Muscle of back (tissue), 11 donors: ENCODE measurements around the gene NT5DC2. TPM values are rescaled to one million over a fixed set of nuclear protein-coding genes. Genes with fewer than 3 reads are reported as not detected.
"Not testable (repeated sequence)": the region's sequence is repeated elsewhere in the genome, so short reads cannot be mapped to it uniquely, and the experiment has no call there.

Source experiments
- DNase-seq, 3 donors: peaks; one replicate each; pipeline versions ENCODE4 v3.0.0 to v3.0.0-alpha.2; 2013
- polyA plus RNA-seq, 10 donors: library from polyadenylated mRNA; unstranded; fragments of 120-200 nt; gene quantifications; one replicate each; pipeline ENCODE4 v1.2.1, GENCODE V29; 2013; ENCODE audit not compliant: insufficient read length in 10 of 10

Gene NT5DC2
- polyA plus RNA-seq, 10 donors: 68.1 to 146 (median 93.2) TPM

GRCh38 chr3:52526671-52527038, 7.0 kb downstream of the NT5DC2 start:
- DNase-seq: not testable (repeated sequence)

DNA sequence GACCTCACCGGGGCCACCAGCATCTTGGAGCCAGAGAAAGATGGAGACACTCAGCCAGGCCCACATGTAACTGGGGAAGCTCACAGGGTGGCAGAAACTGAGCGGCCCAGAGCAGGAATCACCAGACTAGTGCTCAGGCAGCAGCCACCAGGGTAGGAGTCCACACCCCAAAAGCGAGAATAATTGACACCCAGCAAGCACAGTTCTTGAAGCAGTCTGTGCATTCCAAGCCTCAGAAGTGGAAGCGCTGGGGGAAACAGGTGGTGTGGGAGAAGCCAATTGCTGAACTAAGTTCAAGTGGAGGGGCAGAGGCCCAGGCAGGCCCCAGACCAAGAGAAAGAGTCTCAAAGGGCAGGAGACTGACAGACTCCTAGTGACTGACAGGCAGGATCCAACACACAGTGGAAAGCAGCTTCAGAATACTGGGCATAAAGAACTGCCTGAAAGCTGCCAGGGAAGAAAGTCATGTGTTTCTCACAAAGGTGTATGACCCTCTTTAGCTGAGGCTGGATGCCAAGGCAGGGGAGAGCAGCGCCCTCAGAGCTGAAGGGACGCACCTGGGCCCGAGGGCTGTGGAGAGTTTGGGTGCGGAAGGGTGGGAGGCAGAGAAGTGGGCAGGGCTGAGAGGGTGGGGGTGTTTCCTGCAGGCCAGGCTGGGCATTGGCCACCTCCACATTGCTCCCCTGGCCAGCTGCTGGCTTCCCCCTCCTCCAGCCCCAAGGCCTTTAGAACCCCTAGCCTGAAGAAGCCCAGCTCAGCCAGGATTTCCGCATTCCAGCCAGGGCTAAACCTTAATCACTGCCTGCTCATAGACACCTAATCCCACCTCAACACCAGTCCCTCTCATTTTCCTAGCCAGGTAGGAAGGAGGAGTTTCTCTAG, 7.7 kb downstream of the NT5DC2 start:
- no peak for DNase-seq

DNA sequence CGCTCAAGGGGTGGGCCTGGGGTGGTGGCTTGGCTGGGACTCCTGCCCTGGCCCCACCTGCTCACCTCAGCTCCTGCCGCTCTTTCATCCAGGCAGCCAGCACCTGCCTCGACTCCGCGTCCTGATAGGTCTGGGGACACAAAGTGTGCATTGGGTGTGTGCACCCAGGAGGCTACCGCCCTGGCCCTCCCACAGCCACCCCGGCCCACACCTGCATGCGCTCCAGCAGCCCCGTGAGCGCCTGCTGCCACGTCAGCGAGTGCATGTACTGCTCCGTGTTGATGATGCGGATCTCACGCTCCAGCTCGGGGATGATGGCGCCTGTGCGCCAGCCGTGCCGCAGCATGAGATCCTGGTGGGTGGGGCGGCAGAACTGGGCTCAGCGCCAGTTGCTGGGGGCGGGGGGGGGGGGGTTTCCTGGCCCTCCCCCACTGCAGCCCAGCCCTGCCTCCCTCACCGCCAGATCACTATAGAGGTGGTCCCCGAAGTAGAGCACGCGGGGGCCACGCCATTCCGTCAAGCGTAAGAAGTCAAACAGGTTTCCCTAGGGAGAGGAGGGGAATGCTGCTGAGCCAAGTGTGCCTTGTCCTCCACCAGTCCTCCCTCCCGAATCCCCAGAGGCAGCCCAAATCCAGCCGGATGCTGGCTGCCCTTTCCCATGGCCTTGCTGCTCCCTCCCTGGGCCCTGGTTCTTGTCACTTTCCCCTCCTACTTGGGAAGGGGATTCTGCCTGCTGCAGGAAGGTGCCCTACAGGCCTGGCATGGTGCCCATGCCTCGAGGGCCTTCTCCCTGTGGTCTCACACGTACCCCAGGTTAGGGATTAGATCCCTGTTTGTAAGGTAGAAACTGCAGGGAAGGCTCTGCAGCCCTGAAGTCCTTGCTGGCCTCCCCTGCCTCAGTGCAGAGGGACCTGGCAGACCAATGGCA, 8.6 kb downstream of the NT5DC2 start:
- no peak for DNase-seq

DNA sequence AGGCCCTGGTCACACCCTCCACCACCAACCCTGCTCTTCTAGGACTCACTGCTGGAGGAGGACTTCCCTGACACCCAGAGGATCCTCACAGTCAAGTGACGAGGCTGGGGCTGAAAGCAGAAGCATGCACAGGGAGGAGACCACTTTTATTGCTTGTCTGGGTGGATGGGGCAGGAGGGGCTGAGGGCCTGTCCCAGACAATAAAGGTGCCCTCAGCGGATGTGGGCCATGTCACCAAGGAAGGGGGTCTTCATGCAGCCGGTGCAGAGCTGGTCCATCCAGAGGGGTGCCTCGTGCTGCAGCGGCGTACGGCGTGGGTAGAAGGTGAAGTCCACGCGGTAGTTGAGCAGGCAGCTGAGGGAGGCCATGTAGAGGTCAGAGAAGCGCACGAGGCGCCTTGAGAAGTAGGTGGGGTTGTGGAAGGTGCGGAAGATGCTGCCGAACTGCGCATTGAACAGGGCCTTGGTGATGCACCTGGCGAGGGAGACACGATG, 9.4 kb downstream of the NT5DC2 start:
- no peak for DNase-seq

DNA sequence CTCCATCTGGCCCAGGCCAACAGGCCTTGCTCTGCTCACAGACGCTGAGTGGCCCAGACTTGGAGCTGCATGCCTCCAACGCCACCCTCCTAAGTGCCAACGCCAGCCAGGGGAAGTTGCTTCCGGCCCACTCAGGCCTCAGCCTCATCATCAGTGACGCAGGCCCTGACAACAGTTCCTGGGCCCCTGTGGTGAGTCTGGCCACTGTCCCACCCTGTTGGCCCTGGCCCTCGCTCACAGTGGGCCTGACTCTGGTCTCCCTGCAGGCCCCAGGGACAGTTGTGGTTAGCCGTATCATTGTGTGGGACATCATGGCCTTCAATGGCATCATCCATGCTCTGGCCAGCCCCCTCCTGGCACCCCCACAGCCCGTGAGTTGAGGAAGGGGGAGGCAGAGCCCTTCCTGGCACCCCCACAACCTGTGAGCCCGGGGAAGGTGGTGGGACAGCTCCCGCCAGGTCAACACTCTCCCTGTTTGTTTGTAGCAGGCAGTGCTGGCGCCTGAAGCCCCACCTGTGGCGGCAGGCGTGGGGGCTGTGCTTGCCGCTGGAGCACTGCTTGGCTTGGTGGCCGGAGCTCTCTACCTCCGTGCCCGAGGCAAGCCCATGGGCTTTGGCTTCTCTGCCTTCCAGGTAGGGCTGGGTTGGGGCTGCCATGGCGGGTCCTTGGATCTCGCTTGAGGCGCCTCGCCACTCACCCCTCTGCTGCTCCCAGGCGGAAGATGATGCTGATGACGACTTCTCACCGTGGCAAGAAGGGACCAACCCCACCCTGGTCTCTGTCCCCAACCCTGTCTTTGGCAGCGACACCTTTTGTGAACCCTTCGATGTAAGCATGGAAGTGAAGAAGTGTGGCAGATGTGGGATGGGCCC, 10.0 kb downstream of the NT5DC2 start:
- DNase-seq: no peak

- no peak for DNase-seq
These were observed 10.9 kb downstream of the NT5DC2 start for GRCh38 chr3:52522651-52523251.

GRCh38 chr3:52521881-52522650, 11.6 kb downstream of the NT5DC2 start:
- DNase-seq: no peak

DNA sequence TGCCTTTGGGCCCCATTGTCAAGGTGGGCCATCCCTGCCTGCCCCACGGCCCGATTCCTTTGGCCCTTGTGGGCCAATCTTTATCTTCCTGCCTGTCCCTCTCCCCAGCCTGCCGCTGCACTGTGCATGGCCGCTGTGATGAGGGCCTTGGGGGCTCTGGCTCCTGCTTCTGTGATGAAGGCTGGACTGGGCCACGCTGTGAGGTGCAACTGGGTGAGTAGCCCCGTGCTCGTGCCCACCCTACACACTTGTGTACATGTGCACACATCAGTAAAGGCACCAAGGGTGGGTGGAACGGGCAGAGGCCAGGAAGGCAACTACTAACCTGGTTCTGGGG, 12.2 kb downstream of the NT5DC2 start:
- DNase-seq: no peak

DNA sequence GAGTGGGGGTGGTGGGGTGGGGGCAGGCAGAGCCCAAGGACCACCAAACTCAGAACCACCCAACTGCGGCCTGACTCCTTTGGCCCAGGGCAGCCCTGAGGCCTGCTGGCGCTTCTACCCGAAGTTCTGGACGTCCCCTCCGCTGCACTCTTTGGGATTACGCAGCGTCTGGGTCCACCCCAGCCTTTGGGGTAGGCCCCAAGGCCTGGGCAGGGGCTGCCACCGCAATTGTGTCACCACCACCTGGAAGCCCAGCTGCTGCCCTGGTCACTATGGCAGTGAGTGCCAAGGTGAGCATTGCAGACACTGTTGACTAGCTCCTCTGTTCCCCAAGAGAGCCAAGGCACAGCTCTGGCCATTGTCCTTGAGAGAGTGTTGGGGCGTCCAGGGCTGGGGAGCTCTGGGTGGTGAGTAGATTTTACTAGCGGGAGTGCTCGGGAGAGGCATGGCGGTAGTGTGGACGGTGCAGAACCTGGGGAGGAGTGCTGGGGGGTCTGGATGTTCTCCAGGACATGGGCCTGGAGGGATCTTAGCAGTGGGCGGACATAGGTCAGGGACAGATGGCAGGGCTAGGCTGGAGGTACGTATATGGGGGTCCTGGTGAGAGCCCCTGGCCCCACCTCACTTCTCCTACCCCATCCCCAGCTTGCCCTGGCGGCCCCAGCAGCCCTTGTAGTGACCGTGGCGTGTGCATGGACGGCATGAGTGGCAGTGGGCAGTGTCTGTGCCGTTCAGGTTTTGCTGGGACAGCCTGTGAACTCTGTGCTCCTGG, 12.8 kb downstream of the NT5DC2 start:
- DNase-seq: no peak

DNA sequence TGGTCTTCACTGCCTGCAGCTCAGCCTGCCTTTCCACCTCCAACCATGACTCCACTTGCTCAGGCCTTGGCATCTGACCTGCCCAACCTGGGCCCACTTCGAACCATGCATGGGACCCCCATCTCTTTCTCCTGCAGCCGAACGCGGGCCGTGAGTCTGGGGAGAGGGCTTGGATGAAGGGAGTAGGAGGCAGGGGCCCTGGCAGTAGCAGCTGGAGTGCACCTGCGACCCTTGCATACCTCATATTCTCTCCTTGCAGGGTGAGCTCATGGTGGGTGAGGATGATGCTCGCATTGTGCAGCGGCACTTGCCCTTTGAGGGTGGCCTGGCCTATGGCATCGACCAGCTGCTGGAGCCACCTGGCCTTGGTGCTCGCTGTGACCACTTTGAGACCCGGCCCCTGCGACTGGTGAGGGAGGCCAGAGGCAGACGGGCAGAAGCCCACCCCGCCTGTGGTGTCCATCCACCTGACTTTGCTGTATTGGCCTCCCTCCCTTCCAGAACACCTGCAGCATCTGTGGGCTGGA, 13.5 kb downstream of the NT5DC2 start:
- DNase-seq: no peak

DNA sequence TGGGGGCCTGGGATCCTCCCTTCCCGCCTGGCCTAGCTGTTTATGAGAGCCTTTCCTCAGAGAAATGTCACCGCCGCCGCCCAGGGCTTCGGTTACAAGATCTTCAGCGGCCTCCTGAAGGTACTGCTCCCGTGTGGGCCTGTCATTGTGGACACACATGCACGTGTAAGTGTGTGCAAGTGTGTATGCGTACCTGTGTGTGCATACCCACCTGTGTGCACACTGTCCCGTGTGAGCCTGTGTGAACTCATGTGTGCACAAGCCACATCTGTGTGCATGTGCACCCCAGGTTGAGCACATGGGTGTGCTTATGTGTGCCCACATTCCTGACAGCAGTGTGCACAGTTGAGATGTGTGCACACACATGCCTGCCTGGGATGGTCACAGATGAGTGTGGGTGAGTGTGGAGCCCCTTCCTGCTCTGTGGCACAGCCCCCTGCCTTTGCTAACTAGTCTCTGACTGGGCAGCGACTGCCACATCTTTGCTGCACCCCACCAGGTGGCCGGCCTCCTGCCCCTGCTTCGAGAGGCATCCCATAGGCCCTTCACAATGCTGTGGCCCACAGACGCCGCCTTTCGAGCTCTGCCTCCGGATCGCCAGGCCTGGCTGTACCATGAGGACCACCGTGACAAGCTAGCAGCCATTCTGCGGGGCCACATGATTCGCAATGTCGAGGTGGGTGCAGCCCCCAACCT, 14.1 kb downstream of the NT5DC2 start:
- DNase-seq: no peak

- no peak for DNase-seq
These were observed 14.8 kb downstream of the NT5DC2 start for GRCh38 chr3:52518723-52519444.

DNA sequence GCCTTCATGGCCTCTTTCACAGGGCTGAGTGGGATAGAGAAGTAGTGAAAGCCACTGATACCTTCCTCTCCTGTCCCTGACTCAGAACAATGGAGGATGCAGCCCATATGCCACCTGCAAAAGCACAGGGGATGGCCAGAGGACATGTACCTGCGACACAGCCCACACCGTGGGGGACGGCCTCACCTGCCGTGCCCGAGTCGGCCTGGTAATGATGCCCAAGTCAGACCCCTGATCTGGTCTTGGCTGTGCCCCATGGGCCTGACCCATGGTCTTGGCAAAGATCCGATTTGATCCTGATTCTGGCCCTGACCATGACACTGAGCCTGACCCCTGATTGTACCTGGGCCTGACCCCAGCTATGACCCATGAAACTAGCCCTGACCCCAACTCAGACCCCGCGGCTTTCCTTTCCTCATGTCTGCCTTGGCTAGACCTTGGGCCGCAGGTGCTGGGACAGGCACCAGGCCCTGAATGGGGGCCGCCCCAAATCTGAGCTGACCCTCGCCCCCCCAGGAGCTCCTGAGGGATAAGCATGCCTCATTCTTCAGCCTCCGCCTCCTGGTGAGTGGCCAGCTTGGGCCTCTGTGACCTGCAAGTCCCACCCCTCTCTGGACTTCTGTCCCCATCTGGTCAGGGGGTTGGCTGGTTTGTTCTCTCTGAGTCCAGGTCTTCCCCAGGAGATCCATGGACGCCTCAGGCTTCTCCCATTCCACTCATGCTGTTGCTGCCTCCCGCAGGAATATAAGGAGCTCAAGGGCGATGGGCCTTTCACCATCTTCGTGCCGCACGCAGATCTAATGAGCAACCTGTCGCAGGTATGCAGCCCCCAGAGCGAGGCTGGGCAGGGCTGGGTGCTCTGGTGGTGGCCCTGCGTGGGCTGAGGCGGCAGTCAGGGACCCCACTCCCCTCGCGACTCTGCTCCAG, 15.6 kb downstream of the NT5DC2 start:
- no peak for DNase-seq

DNA sequence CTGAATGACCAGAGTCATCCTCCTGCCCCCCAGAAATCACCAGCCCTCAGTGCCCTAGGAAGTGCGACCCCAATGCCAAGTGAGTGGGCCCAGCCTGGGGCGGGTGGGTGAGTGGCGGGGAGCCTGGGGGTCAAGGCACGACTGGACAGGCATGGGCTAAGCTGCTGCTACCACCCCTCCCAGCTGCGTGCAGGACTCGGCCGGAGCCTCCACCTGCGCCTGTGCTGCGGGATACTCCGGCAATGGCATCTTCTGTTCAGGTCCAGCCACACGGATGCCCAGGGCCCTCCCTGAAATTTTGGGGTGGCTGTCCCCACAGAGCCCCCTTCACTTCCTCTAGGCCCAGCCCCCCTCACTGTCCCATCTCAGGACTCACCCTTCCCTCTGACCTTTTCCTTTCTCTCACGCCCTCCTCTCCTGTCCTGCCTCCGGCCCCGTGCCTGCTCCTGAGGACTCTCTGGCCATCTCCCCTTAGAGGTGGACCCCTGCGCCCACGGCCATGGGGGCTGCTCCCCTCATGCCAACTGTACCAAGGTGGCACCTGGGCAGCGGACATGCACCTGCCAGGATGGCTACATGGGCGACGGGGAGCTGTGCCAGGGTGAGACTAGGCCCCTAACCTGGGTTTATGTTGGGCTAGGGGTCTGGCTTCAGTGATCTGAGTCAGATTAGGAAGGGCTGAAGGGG, 17.0 kb downstream of the NT5DC2 start:
- DNase-seq: no peak

DNA sequence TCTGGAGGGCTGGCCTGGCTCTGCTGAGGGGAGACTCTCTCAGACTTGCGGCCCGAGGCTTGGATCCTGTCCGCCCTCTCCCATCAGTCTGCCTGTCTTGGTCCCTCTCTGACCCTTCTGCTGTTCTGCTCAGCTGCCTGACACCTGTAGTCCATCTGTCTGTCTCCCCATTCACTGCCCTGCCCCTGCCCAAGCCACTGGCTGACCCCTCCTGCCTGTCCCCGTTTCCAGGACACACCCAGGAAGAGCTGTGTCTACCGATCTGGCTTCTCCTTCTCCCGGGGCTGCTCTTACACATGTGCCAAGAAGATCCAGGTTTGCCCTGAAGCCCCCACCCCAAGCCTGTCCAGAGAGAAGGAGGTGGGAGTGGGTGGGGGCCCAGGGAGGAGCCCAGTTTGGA, 18.5 kb downstream of the NT5DC2 start:
- no peak for DNase-seq

GRCh38 chr3:52514576-52514975, 19.1 kb downstream of the NT5DC2 start:
- DNase-seq: no peak
